Fibroblast of lung (primary cell): Measurements from ENCODE around the gene NPC1L1. TPM values are rescaled to one million over a fixed set of nuclear protein-coding genes. Genes with fewer than 3 reads are reported as not detected.

Experiments
- DNase-seq, 2 donors: peaks; one replicate each; pipeline versions ENCODE4 v3.0.0 to v3.0.0-alpha.2; 2010; ENCODE audit warnings: low read depth in 2 of 2
- H2AFZ ChIP-seq: 2 replicates; pipeline ENCODE4 v1.5.1; 2012; ENCODE audit warnings: low read length, control low read depth, inconsistent platforms
- H3K27ac ChIP-seq: 2 replicates; pipeline ENCODE4 v1.5.1; 2011; ENCODE audit warnings: low read length, control low read depth; ENCODE audit not compliant: insufficient read depth
- H3K27me3 ChIP-seq: 2 replicates; pipeline ENCODE4 v1.5.1; 2011; ENCODE audit warnings: mild to moderate bottlenecking, low read length; ENCODE audit not compliant: control insufficient read depth, insufficient read depth
- H3K36me3 ChIP-seq: 2 replicates; pipeline ENCODE4 v1.5.1; 2011; ENCODE audit warnings: low read length; ENCODE audit not compliant: control insufficient read depth, insufficient read depth
- H3K4me1 ChIP-seq: 2 replicates; pipeline ENCODE4 v1.5.1; 2011; ENCODE audit warnings: low read length; ENCODE audit not compliant: control insufficient read depth, insufficient read depth; ENCODE audit errors: extremely low read depth
- H3K4me2 ChIP-seq: 2 replicates; pipeline ENCODE4 v1.5.1; 2011; ENCODE audit warnings: low read length, control low read depth; ENCODE audit not compliant: insufficient read depth; ENCODE audit errors: extremely low read depth
- H3K4me3 ChIP-seq, 4 experiments: fragments of 200-600 bp in 1 of 4; sonication (generic) in 1 of 4; replicated peaks in 1 of 4; 2 replicates each; pipeline ENCODE4 v1.5.1; 2011 to 2016; ENCODE audit warnings: low read length in 4 of 4, low read depth in 3 of 4, mild to moderate bottlenecking in 3 of 4, control low read depth in 2 of 4, inconsistent platforms in 1 of 4, mixed read lengths in 1 of 4; ENCODE audit not compliant: insufficient read depth in 1 of 4; ENCODE audit errors: control extremely low read depth in 1 of 4
- H3K79me2 ChIP-seq: 2 replicates; pipeline ENCODE4 v1.5.1; 2012; ENCODE audit warnings: mild to moderate bottlenecking, low read length, inconsistent platforms; ENCODE audit not compliant: control insufficient read depth, insufficient read depth
- H3K9ac ChIP-seq: 2 replicates; pipeline ENCODE4 v1.5.1; 2011; ENCODE audit warnings: mild to moderate bottlenecking, low read length, control low read depth; ENCODE audit not compliant: insufficient read depth
- H3K9me3 ChIP-seq: 2 replicates; pipeline ENCODE4 v1.5.1; 2012; ENCODE audit warnings: low read depth, low read length; ENCODE audit not compliant: control insufficient read depth, insufficient read depth
- H4K20me1 ChIP-seq: 2 replicates; pipeline ENCODE4 v1.5.1; 2011; ENCODE audit warnings: low read length; ENCODE audit not compliant: control insufficient read depth, insufficient read depth; ENCODE audit errors: extremely low read depth
- EZH2 ChIP-seq: IDR thresholded peaks from 2 replicates; pipeline ENCODE4 v1.5.1; 2012; ENCODE audit warnings: low read length, control low read depth, mild to moderate bottlenecking; ENCODE audit errors: missing control alignments
- polyA plus RNA-seq, 2 donors: library from polyadenylated mRNA; depleted of rRNA in 1 of 2; stranded (reverse) in 1 of 2; unstranded in 1 of 2; fragments of >200 nt; gene quantifications; 2 replicates each; pipeline ENCODE4 v1.2.1, GENCODE V29; 2011 to 2012; ENCODE audit warnings: missing spikeins in 1 of 2
- total RNA-seq: library from RNA; depleted of rRNA; stranded (reverse); fragments of >200 nt; gene quantifications from 2 replicates; pipeline ENCODE4 v1.2.1, GENCODE V29; 2014
- TF ChIP-seq, protein P1 (sequence below), 2 donors: IDR thresholded peaks in 1 of 2; conservative IDR thresholded peaks in 1 of 2; 1 replicate in 1 of 2; 2 replicates in 1 of 2; pipeline ENCODE4 v1.5.1; 2011 to 2012; ENCODE audit warnings: low read length in 2 of 2, control low read depth in 1 of 2, inconsistent platforms in 1 of 2, low read depth in 1 of 2, mild to moderate bottlenecking in 1 of 2

Gene NPC1L1
- total and polyA plus RNA-seq, 2 donors (not counting 1 experiment from before 2014, with no cell fraction given): under 0.01 to 0.05 TPM

DNA sequence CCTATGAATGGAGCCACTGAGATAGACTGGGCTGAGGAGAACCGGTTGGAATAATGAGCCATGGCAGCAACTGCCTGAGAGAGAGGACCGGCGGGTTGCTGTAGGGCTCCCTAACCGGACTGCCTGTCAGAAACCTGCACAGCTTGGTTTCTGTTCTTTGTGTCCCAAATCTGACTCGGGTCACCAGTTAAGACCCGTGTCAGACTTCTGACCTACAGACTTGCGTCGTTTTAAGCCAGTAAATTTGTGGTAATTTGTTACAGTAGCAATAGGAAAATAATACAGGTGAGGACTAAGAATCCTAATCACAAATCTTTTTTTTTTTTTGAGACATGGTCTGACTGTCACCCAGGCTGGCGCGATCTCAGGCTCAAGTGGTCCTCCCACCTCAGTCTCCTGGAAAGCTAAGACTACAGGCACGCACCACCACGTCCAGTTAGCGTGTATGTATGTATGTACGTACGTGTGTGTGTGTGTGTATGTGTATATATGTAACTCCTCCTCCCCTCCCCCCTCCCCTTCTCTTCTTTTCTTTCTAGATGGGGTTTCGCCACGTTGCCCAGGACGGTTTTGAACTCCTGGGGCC, 33.2 kb upstream of the NPC1L1 start:
- Histone ChIP-seq H3K36me3 (peaks cover 31% of the 10 kb centered on the region), H3K9me3 (no peaks in the 10 kb centered on the region), H3K4me1 (peaks cover 8% of the 10 kb centered on the region), H3K4me3 (peak overlapping the region; percentile 53 to 95 (median 76)), H4K20me1 (no peaks in the 10 kb centered on the region), H3K4me2 (peak overlapping the region; percentile 73), H3K79me2 (peaks cover 29% of the 10 kb centered on the region), H2AFZ (peak overlapping the region; percentile 23), H3K27ac (peak overlapping the region; percentile 71), H3K27me3 (no peaks in the 10 kb centered on the region), H3K9ac (peak overlapping the region; percentile 71)
- no peak for TF ChIP-seq EZH2
- TF ChIP-seq, protein P1, sequence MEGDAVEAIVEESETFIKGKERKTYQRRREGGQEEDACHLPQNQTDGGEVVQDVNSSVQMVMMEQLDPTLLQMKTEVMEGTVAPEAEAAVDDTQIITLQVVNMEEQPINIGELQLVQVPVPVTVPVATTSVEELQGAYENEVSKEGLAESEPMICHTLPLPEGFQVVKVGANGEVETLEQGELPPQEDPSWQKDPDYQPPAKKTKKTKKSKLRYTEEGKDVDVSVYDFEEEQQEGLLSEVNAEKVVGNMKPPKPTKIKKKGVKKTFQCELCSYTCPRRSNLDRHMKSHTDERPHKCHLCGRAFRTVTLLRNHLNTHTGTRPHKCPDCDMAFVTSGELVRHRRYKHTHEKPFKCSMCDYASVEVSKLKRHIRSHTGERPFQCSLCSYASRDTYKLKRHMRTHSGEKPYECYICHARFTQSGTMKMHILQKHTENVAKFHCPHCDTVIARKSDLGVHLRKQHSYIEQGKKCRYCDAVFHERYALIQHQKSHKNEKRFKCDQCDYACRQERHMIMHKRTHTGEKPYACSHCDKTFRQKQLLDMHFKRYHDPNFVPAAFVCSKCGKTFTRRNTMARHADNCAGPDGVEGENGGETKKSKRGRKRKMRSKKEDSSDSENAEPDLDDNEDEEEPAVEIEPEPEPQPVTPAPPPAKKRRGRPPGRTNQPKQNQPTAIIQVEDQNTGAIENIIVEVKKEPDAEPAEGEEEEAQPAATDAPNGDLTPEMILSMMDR (conservative IDR thresholded peaks at IDR 0.05 in 1 of 2, IDR thresholded peaks at IDR 0.05 in 1 of 2; ENCODE audit: low read depth in 1 of 2, low read length in 2 of 2): no peak
- no peak for DNase-seq

DNA sequence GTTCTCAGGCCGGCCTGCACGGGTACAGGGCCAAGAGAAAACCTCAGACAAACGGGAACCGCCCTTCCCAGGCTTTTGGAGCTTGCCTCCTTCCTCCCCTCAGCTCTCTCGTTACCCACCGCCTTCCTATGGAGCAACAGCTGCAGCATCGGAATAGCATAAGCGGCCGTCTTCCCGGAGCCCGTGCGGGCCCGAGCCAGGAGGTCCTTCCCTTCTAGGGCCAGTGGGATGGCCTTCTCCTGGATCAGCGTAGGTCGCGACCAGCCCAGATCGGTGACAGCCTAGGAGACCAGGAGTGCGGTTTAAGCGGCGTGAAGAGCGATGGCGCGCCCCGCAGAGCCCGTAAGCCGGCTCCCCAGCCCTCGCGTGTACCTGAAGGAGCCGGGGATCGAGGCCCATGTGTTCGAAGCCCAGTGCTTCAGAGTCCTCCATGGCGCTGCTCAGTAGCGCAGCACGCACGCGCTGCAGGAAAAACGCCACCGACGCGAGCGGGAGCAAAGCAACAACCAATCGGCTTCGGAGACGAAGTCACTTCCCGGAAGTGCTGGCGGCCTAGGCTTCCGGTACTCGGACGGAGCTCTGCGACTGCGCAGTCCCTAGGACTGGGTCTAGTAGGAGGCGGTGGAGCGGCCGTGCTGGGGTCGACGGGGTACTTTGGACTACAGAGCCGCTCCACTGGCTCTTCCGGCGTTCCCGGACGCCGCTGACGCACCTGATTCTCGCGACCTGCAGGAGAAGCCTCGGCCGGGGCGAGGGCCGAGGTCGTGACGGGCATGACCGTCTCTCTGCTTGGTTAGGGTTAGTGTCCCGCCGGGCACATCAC, 32.5 kb upstream of the NPC1L1 start, which contains the start of gene DDX56:
TSS of gene DDX56 (minus strand) at position 445 of the 823 bp plus-strand sequence. CDS start at position 432, 13 bp downstream.
- H3K4me1 ChIP-seq: peaks cover 8% of the 10 kb centered on the region
- DNase-seq: peak; percentile 92 to 94
- peak within 1 kb of the TSS; percentile 98 for H3K4me2 ChIP-seq

DNA sequence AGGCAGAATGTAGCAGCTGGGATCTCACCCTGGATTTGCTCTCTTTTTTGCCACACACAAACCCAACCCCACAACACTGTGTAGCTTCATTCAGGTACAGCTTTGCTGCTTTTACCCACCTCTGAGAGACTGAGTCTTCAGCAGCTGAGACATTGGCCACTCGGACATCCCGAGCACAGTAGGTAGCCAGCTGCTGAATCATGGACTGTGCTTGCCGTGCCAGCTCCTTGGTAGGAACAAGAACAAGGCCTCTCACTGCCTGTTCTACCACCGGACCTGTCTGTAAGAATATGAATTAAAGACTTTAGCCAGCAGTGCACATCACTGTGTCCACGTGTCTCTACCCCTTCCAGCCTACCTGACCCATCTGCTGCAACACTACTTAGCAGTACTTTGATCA, 31.6 kb upstream of the NPC1L1 start:
- peak overlapping the region; percentile 71 for H3K9ac ChIP-seq
- TF ChIP-seq, protein P1 (conservative IDR thresholded peaks at IDR 0.05 in 1 of 2, IDR thresholded peaks at IDR 0.05 in 1 of 2; ENCODE audit: low read depth in 1 of 2, low read length in 2 of 2): no peak
- no peak for TF ChIP-seq EZH2
- no peaks in the 10 kb centered on the region for H3K27me3 ChIP-seq
- peaks cover 29% of the 10 kb centered on the region for H3K79me2 ChIP-seq
- H3K27ac ChIP-seq: peak overlapping the region; percentile 71
- H3K9me3 ChIP-seq: no peaks in the 10 kb centered on the region
- no peaks in the 10 kb centered on the region for H4K20me1 ChIP-seq
- H3K4me2 ChIP-seq: peak overlapping the region; percentile 98
- H3K36me3 ChIP-seq: peaks cover 40% of the 10 kb centered on the region
- DNase-seq: no peak
- H3K4me3 ChIP-seq: peak overlapping the region; percentile 53 to 95 (median 76)
- no peak overlapping the region for H2AFZ ChIP-seq
- H3K4me1 ChIP-seq: peaks cover 8% of the 10 kb centered on the region

More for the DNA sequence above, 32.5 kb upstream of the NPC1L1 start, which contains the start of gene DDX56:
- Histone ChIP-seq H3K9me3 (no peaks in the 10 kb centered on the region), H3K4me3 (peak within 1 kb of the TSS; percentile 53 to 95 (median 76)), H2AFZ (peak within 1 kb of the TSS; percentile 23), H3K79me2 (peaks cover 29% of the 10 kb centered on the region), H3K9ac (peak within 1 kb of the TSS; percentile 71), H3K36me3 (peaks cover 36% of the 10 kb centered on the region), H3K27me3 (no peaks in the 10 kb centered on the region), H3K27ac (peak within 1 kb of the TSS; percentile 71), H4K20me1 (no peaks in the 10 kb centered on the region)
- TF ChIP-seq, protein P1 (conservative IDR thresholded peaks at IDR 0.05 in 1 of 2, IDR thresholded peaks at IDR 0.05 in 1 of 2; ENCODE audit: low read depth in 1 of 2, low read length in 2 of 2): no peak
- TF ChIP-seq EZH2: no peak
